ENCODE measurements around the gene PYGO2. TPM values are rescaled to one million over a fixed set of nuclear protein-coding genes. Genes with fewer than 3 reads are reported as not detected.

PYGO2 gene
- total and polyA plus RNA-seq, 2 experiments from 2014 or later, result 45.3 to 45.6 TPM

- Histone ChIP-seq H3K4me1 (ENCODE audit: low read depth) (peaks cover 18% of the 10 kb centered on the region), H3K4me3 (no peak overlapping the region), H3K27me3 (no peaks in the 10 kb centered on the region), H3K27ac (peak overlapping the region; percentile 64), H3K36me3 (peaks cover 3% of the 10 kb centered on the region), H3K9me3 (ENCODE audit: low read depth) (no peaks in the 10 kb centered on the region)
- no peak for TF ChIP-seq CTCF (IDR thresholded peaks at IDR 0.05; ENCODE audit: low read depth, low read length)
- no peak for DNase-seq (ENCODE audit: low read depth in 1 of 2, low spot score in 1 of 2)
Measured at GRCh38 chr1:154944401-154945159, 17.0 kb downstream of the PYGO2 start.

- H3K27ac ChIP-seq, result peak overlapping the region; percentile 64
- peaks cover 18% of the 10 kb centered on the region for H3K4me1 ChIP-seq (ENCODE audit: low read depth)
Measured at GRCh38 chr1:154943649-154944400, 17.8 kb downstream of the PYGO2 start.

DNA sequence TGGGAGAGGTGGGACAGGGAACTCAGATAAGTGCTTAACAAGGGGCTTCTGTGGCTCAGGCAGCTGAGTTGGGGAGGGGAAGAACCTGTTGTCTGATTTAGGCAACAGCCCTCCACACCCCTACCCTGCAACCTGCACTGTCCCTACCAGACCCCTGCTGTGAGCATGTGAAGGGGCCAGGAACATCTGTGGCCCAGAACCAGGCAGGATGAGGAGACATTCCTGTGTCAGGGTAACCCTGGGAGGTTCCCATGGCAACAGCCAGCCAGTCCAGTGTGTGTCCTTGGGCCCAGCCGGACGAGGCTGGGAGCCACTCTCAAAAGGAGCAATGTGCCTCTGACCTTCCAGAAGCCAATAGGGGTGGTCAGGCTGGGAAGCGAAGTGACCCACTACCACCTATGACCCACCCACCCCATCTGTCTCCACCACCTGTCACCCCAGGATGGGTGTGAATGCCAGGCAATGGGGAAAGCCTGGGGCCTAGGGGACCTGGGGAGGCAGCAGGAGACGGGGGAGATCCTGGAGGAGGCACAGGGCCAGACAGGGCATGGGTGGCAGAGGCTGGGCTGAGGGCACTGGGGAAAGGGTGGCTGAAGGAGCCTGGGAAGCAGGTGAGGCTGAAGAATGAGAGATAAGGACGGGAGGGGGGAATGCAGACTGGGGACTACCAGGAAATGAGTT is 20.1 kb downstream of the PYGO2 start:
- Histone ChIP-seq H3K27ac (peak overlapping the region; percentile 3), H3K4me3 (no peak overlapping the region), H3K4me1 (ENCODE audit: low read depth) (peaks cover 25% of the 10 kb centered on the region), H3K36me3 (peaks cover 2% of the 10 kb centered on the region), H3K27me3 (no peaks in the 10 kb centered on the region), H3K9me3 (ENCODE audit: low read depth) (no peaks in the 10 kb centered on the region)
- peak in 1 of 2 donors; percentile 69 for DNase-seq (ENCODE audit: low read depth in 1 of 2, low spot score in 1 of 2)
- no peak for TF ChIP-seq CTCF (IDR thresholded peaks at IDR 0.05; ENCODE audit: low read depth, low read length)

More at GRCh38 chr1:154943649-154944400, 17.8 kb downstream of the PYGO2 start:
- Histone ChIP-seq H3K36me3 (peaks cover 3% of the 10 kb centered on the region), H3K9me3 (ENCODE audit: low read depth) (no peaks in the 10 kb centered on the region), H3K27me3 (no peaks in the 10 kb centered on the region), H3K4me3 (no peak overlapping the region)
- peak; percentile 81 for TF ChIP-seq CTCF (IDR thresholded peaks at IDR 0.05; ENCODE audit: low read depth, low read length)
- DNase-seq (ENCODE audit: low read depth in 1 of 2, low spot score in 1 of 2), result peak; percentile 39 to 56

GRCh38 chr1:154940651-154941194 is 20.9 kb downstream of the PYGO2 start:
- no peaks in the 10 kb centered on the region for H3K27me3 ChIP-seq
- H3K4me3 ChIP-seq, result no peak overlapping the region
- DNase-seq (ENCODE audit: low read depth in 1 of 2, low spot score in 1 of 2), result no peak
- peak overlapping the region; percentile 8 for H3K27ac ChIP-seq
- no peak for TF ChIP-seq CTCF (IDR thresholded peaks at IDR 0.05; ENCODE audit: low read depth, low read length)
- peaks cover 25% of the 10 kb centered on the region for H3K4me1 ChIP-seq (ENCODE audit: low read depth)
- no peaks in the 10 kb centered on the region for H3K36me3 ChIP-seq
- H3K9me3 ChIP-seq (ENCODE audit: low read depth), result no peaks in the 10 kb centered on the region

DNA sequence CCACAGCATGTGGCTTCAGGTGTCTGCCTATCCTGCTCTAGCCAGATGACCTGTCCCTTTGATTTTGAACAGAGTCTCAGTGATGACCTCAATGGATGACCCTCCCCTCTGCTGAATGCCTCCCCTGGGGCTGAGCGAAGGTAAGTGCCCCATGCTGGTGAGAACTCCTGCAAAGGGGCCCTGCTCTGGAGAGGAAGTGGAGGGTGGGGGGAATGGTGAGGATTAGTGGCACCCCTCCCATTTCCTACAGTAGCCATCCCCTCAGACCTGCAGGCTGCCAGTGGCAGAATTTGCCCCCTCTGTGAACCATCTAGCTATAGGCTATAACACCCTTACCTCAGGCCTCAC is 21.4 kb downstream of the PYGO2 start:
- Histone ChIP-seq H3K36me3 (no peaks in the 10 kb centered on the region), H3K27ac (no peak overlapping the region), H3K4me1 (ENCODE audit: low read depth) (peaks cover 25% of the 10 kb centered on the region), H3K27me3 (no peaks in the 10 kb centered on the region), H3K4me3 (no peak overlapping the region), H3K9me3 (ENCODE audit: low read depth) (no peaks in the 10 kb centered on the region)
- TF ChIP-seq CTCF (IDR thresholded peaks at IDR 0.05; ENCODE audit: low read depth, low read length), result no peak
- no peak for DNase-seq (ENCODE audit: low read depth in 1 of 2, low spot score in 1 of 2)

Data from cardiac muscle cell (in vitro differentiated cells and primary cell).